Rectal smooth muscle tissue (tissue), 1 donor: ENCODE results near the gene HDGF.

Source experiments
- H3K27ac ChIP-seq: one replicate; pipeline ENCODE4 v1.7.0; 2013; ENCODE audit warnings: low read depth, low read length, inconsistent platforms
- H3K27me3 ChIP-seq: one replicate; pipeline ENCODE4 v1.7.0; 2013; ENCODE audit warnings: low read length; ENCODE audit not compliant: control insufficient read depth, insufficient read depth
- H3K36me3 ChIP-seq: one replicate; pipeline ENCODE4 v1.7.0; 2013; ENCODE audit warnings: low read length; ENCODE audit not compliant: control insufficient read depth, insufficient read depth
- H3K4me1 ChIP-seq: one replicate; pipeline ENCODE4 v1.7.0; 2013; ENCODE audit warnings: low read length; ENCODE audit not compliant: control insufficient read depth, insufficient read depth
- H3K4me3 ChIP-seq: one replicate; pipeline ENCODE4 v1.7.0; 2013; ENCODE audit warnings: low read length
- H3K9ac ChIP-seq: one replicate; pipeline ENCODE4 v1.7.0; 2013; ENCODE audit warnings: low read length

The HDGF gene

GRCh38 chr1:156692925-156693847, 58.3 kb downstream of the HDGF start:
- no peak overlapping the region for H3K4me3 ChIP-seq
- no peaks in the 10 kb centered on the region for H3K36me3 ChIP-seq
- no peak overlapping the region for H3K9ac ChIP-seq
- peaks cover 5% of the 10 kb centered on the region for H3K4me1 ChIP-seq
- no peak overlapping the region for H3K27ac ChIP-seq
- H3K27me3 ChIP-seq: peaks cover 8% of the 10 kb centered on the region

- H3K4me1 ChIP-seq: peaks cover 5% of the 10 kb centered on the region
- H3K9ac ChIP-seq: no peak overlapping the region
- no peak overlapping the region for H3K27ac ChIP-seq
- H3K27me3 ChIP-seq: peaks cover 8% of the 10 kb centered on the region
- H3K36me3 ChIP-seq: no peaks in the 10 kb centered on the region
- no peak overlapping the region for H3K4me3 ChIP-seq
Measured at GRCh38 chr1:156692441-156692924, 59.0 kb downstream of the HDGF start.
